Type B pancreatic cell (in vitro differentiated cells): Measurements from ENCODE around the gene TBC1D22A. TPM values are rescaled to one million over a fixed set of nuclear protein-coding genes. Genes with fewer than 3 reads are reported as not detected.

Experiments
- DNase-seq: peaks from one replicate; pipeline ENCODE4 v3.0.0; 2021; ENCODE audit warnings: mixed read lengths; ENCODE audit not compliant: unreplicated experiment; ENCODE audit errors: extremely low spot score
- H3K27ac Mint-ChIP-seq: 2 replicates; pipeline ENCODE4 v1.8.0; 2021; ENCODE audit warnings: mild to moderate bottlenecking, mixed read lengths
- H3K27me3 Mint-ChIP-seq: 2 replicates; pipeline ENCODE4 v1.8.0; 2021; ENCODE audit warnings: mixed read lengths
- H3K36me3 Mint-ChIP-seq: 2 replicates; pipeline ENCODE4 v1.8.0; 2021; ENCODE audit warnings: mixed read lengths
- H3K4me1 Mint-ChIP-seq: one replicate; pipeline ENCODE4 v1.8.0; 2021; ENCODE audit warnings: mixed read lengths; ENCODE audit not compliant: unreplicated experiment
- H3K4me3 Mint-ChIP-seq: 2 replicates; pipeline ENCODE4 v1.8.0; 2021; ENCODE audit warnings: mild to moderate bottlenecking, mixed read lengths
- H3K9me3 Mint-ChIP-seq: 2 replicates; pipeline ENCODE4 v1.8.0; 2021; ENCODE audit warnings: mixed read lengths
- CTCF ChIP-seq: fragments of 200-600 bp; sonication (generic); conservative IDR thresholded peaks from 2 replicates; pipeline ENCODE4 v1.5.0; 2021; ENCODE audit warnings: antibody characterized with exemption, mild to moderate bottlenecking
- total RNA-seq: library from RNA; stranded (reverse); gene quantifications from 2 replicates; pipeline ENCODE4 v1.2.1, GENCODE V29; 2021; ENCODE audit warnings: low replicate concordance

The TBC1D22A gene
- total RNA-seq, 1 donor from 2014 or later, result 16.2 TPM

- no peak overlapping the region for H3K27ac Mint-ChIP-seq
- H3K9me3 Mint-ChIP-seq, result no peaks in the 10 kb centered on the region
- DNase-seq, result no peak
- H3K4me3 Mint-ChIP-seq, result no peak overlapping the region
- peaks cover 4% of the 10 kb centered on the region for H3K4me1 Mint-ChIP-seq
- no peaks in the 10 kb centered on the region for H3K27me3 Mint-ChIP-seq
- no peak for TF ChIP-seq CTCF
- no peaks in the 10 kb centered on the region for H3K36me3 Mint-ChIP-seq
Measured at GRCh38 chr22:46909237-46910030, 147.0 kb downstream of the TBC1D22A start.

- Mint-ChIP-seq H3K36me3 (no peaks in the 10 kb centered on the region), H3K27me3 (no peaks in the 10 kb centered on the region), H3K4me1 (no peaks in the 10 kb centered on the region), H3K9me3 (no peaks in the 10 kb centered on the region), H3K27ac (no peak overlapping the region), H3K4me3 (no peak overlapping the region)
- no peak for DNase-seq
- TF ChIP-seq CTCF, result no peak
Measured at GRCh38 chr22:46910624-46911023, 148.2 kb downstream of the TBC1D22A start.

- Mint-ChIP-seq H3K4me1 (no peaks in the 10 kb centered on the region), H3K27me3 (no peaks in the 10 kb centered on the region), H3K36me3 (peaks cover 3% of the 10 kb centered on the region), H3K4me3 (no peak overlapping the region), H3K27ac (no peak overlapping the region), H3K9me3 (no peaks in the 10 kb centered on the region)
- no peak for TF ChIP-seq CTCF
- DNase-seq, result no peak
Measured at GRCh38 chr22:46911346-46911745, 148.9 kb downstream of the TBC1D22A start.

- Mint-ChIP-seq H3K4me3 (no peak overlapping the region), H3K36me3 (peaks cover 15% of the 10 kb centered on the region), H3K27me3 (no peaks in the 10 kb centered on the region), H3K4me1 (no peaks in the 10 kb centered on the region), H3K9me3 (no peaks in the 10 kb centered on the region), H3K27ac (no peak overlapping the region)
- no peak for DNase-seq
- no peak for TF ChIP-seq CTCF
Measured at GRCh38 chr22:46913351-46913750, 150.9 kb downstream of the TBC1D22A start.

- H3K9me3 Mint-ChIP-seq, result no peaks in the 10 kb centered on the region
- peaks cover 16% of the 10 kb centered on the region for H3K36me3 Mint-ChIP-seq
- no peaks in the 10 kb centered on the region for H3K4me1 Mint-ChIP-seq
- TF ChIP-seq CTCF, result no peak
- no peak overlapping the region for H3K27ac Mint-ChIP-seq
- DNase-seq, result no peak
- no peak overlapping the region for H3K4me3 Mint-ChIP-seq
- H3K27me3 Mint-ChIP-seq, result no peaks in the 10 kb centered on the region
Measured at GRCh38 chr22:46914481-46914880, 152.0 kb downstream of the TBC1D22A start.
